NCI-H2227 (cell line): Measurements from ENCODE around the gene PPP1R3A.
"Not testable (repeated sequence)": the region's sequence is repeated elsewhere in the genome, so short reads cannot be mapped to it uniquely, and the experiment has no call there.

Experiments
- DNase-seq: peaks from one replicate; lab custom pipeline; 2025; ENCODE audit not compliant: unreplicated experiment; lab: John Stamatoyannopoulos, UW

PPP1R3A gene, protein sequence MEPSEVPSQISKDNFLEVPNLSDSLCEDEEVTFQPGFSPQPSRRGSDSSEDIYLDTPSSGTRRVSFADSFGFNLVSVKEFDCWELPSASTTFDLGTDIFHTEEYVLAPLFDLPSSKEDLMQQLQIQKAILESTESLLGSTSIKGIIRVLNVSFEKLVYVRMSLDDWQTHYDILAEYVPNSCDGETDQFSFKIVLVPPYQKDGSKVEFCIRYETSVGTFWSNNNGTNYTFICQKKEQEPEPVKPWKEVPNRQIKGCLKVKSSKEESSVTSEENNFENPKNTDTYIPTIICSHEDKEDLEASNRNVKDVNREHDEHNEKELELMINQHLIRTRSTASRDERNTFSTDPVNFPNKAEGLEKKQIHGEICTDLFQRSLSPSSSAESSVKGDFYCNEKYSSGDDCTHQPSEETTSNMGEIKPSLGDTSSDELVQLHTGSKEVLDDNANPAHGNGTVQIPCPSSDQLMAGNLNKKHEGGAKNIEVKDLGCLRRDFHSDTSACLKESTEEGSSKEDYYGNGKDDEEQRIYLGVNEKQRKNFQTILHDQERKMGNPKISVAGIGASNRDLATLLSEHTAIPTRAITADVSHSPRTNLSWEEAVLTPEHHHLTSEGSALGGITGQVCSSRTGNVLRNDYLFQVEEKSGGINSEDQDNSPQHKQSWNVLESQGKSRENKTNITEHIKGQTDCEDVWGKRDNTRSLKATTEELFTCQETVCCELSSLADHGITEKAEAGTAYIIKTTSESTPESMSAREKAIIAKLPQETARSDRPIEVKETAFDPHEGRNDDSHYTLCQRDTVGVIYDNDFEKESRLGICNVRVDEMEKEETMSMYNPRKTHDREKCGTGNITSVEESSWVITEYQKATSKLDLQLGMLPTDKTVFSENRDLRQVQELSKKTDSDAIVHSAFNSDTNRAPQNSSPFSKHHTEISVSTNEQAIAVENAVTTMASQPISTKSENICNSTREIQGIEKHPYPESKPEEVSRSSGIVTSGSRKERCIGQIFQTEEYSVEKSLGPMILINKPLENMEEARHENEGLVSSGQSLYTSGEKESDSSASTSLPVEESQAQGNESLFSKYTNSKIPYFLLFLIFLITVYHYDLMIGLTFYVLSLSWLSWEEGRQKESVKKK

DNA sequence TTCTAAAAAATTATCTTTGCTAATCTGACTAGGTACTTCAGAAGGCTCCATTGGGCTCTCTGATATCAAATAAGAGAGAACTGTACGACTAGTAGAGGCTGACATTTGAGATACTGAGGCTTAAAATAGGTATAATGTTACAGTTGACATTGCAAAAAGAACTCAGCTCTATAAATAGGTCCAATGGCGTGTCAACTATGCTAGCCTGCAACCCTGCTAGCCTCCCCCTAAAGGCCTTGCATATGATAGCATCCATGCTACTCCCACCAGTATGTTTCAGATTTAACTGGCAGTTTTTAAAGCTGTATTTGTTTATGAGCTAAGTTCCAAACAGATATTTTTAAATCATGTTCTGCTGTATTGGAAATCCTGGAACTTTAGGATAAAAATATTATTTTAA lies at the start of gene PPP1R3A:
TSS of gene PPP1R3A (minus strand) at position 64 of the 400 bp plus-strand sequence. CDS start at position 51, 13 bp downstream.
- no peak for DNase-seq

GRCh38 chr7:113963356-113963755 lies 44.5 kb upstream of the PPP1R3A start:
- no peak for DNase-seq

- no peak for DNase-seq
Observed at GRCh38 chr7:113959910-113960309, 41.1 kb upstream of the PPP1R3A start.

- no peak for DNase-seq
Observed at GRCh38 chr7:113955157-113955556, 36.3 kb upstream of the PPP1R3A start.

- DNase-seq, result no peak
Observed at GRCh38 chr7:113953553-113953952, 34.7 kb upstream of the PPP1R3A start.

DNA sequence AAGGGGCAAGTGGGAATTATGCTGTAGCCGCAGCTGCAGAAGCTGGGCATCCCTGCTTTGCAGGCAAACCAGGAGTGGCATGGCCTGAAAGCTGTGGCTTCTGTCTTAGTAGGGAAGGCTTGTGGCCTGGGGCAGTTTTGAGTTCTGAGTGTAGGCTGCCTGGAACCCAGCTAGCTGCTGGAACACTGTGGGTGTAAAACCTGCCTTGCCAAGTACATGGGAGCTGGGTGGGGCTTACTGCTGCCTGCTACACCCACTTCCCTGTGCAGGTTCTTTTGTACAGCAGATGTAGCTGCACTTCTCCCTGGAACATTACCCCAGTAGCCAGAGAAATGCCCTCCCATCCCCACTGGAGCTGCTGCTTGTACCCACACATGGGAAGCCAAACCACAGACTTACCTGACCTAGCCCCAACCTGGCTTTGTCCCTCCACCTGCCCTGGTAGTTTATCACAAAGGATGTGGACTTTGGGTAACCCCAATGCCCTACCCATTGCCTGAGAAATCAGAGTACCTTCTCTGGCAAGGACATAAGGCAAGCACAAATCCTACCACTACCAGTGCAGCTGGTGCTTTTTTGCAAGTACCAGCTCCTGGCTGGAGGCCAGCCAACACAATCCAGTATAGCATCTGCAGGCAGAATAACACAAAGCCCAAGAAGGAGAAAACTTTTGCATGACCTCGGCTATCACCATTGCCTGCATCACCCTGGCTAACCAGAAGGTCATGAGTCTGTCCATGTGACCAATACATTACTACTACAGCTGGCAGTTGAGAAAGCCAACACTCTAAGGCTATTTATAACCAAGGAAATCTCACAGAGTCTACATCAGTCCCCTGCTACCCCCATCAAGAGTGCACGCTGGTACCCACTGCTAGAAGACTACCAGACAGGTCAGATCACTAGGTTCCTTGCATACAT lies 26.5 kb upstream of the PPP1R3A start:
- DNase-seq, result no peak

DNA sequence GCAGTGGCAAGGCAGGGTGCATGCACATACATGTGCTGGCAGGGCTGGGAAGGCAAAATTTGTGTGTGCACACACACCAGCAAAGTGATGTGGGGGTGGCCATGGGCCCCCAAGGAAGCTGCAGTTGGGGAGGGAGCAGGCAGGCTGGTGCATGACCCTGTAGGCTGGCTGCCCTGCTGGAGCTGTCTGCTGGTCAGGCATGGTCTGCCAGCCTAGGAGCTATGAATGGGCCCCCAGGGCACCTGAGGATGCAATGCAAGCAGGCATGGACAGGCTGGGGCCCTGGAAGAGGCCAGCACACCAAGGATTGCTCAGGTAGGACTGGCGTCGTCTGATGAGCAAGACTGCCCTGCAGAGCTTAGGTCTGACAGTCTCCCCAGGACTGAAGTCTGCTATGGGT lies 18.2 kb upstream of the PPP1R3A start:
- no peak for DNase-seq

DNA sequence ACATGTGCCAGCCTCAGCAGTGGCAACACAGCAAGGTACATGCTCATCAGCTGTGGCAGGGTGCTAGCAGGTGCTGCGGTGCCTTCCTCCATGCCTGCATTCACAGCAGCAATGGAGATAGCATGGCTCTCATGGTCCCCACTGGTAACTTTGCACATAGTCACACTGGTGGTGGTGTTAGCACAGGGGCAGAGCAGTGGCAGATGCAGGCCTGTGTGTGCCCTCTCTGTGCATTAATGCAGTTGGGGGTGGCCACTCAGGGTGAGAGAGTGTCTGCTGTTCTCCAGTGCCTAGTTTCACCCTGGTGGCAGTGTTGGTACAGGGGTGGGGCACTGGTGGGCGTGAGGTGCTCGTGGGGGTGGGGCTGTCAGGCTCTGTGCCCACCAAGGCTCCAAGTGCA lies 17.7 kb upstream of the PPP1R3A start:
- no peak for DNase-seq

DNA sequence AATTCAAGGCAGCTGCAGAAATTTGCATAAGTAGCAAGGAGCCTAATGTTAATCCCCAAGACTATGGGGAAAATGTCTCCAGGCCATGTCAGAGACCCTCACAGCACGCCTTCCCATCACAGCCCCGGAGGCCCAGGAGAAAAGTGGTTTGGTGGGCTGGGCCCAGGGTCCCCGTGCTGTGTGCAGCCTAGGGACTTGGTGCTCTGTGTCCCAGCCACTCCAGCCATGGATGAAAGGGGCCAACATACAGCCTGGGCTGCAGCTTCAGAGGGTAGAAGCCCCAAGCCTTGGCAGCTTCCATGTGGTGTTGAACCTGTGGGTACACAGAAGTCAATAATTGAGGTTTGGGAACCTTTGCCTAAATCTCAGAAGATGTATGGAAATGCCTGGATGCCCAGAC lies 10.6 kb upstream of the PPP1R3A start:
- DNase-seq, result not testable (repeated sequence)

- DNase-seq, result no peak
Observed at GRCh38 chr7:113928112-113928511, 9.3 kb upstream of the PPP1R3A start.

DNA sequence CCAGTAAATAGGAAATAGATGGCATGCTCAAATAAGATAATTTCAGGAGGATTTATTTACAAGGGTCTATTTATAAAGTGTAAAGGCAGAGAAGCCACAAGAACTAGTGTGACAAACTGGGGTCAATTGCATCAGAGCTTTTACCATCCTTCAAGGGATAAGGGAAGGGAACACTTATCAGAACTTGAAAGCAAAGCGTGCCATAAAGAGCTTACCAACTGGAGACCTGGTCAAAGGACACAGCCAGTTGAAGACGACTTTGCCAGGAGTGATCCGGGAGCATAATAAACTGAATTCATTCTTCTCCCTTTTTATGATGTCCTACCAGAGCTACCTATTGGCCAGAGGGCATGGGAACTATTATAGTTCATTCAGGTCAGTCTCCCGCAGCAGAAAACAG lies 3.2 kb upstream of the PPP1R3A start:
- no peak for DNase-seq

GRCh38 chr7:113921363-113921762 lies 2.6 kb upstream of the PPP1R3A start:
- DNase-seq, result no peak

DNA sequence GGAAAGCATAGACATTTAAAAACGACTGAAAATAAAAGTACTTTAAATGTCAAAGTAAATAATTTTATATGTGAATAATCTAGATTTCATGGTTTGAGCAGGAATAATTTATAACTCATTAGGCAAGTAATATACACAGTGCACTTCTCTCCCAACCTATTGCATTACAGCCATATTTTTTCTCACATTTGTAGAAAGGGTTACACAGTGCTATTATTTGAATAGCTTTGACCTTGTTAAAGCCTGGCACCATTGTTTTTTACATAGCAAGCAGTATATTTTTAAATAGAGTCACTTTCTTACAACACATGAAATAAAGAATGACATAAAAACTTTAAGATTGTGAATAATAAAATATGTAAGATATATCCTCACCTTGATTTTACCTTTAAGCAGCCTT lies 969 bp downstream of the PPP1R3A start:
- no peak for DNase-seq

- DNase-seq, result no peak
Observed at GRCh38 chr7:113915956-113916355, 2.9 kb downstream of the PPP1R3A start.

GRCh38 chr7:113912876-113913275 lies 5.9 kb downstream of the PPP1R3A start:
- no peak for DNase-seq

DNA sequence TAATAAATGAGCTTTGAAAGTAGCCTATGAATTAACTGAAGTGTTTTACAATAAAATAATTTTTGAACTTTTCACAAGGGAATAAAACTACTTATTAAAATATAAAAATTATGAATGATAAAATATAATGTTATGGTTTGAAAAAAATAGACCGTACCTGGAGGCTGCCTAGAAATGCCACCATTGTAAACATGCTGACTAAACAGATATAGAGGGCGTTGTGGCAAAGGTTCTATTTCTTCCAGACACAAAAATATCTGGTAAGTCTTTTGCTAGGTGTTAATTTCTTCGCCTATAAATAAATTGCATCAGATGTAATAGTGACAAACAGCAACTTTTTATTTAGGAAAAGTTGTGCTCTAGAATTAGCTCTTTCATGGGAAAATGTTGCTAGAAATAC lies 11.2 kb downstream of the PPP1R3A start:
- no peak for DNase-seq

- no peak for DNase-seq
Observed at GRCh38 chr7:113904521-113904920, 14.3 kb downstream of the PPP1R3A start.

GRCh38 chr7:113892818-113893217 lies 26.0 kb downstream of the PPP1R3A start:
- DNase-seq, result no peak

GRCh38 chr7:113891828-113892227 lies 27.0 kb downstream of the PPP1R3A start:
- no peak for DNase-seq

GRCh38 chr7:113891031-113891350 lies 27.8 kb downstream of the PPP1R3A start:
- DNase-seq, result no peak
